MM.1S (cell line): ENCODE results near the gene GALNT10.

Source experiments
- DNase-seq: peaks from one replicate; pipeline ENCODE4 v3.0.0-alpha.2; 2015
- H2AFZ ChIP-seq: fragments of 300-600 bp; sonication (generic); 2 replicates; pipeline ENCODE4 v1.6.0; 2016; ENCODE audit warnings: antibody characterized with exemption, low read length
- H3F3A ChIP-seq: fragments of 300-600 bp; sonication (generic); 2 replicates; pipeline ENCODE4 v1.6.1; 2016; ENCODE audit warnings: mild to moderate bottlenecking, antibody characterized with exemption, low read length, moderate library complexity, mixed read lengths; ENCODE audit not compliant: insufficient read depth
- H3K27ac ChIP-seq: fragments of 300-600 bp; sonication (generic); 2 replicates; pipeline ENCODE4 v1.5.1; 2016; ENCODE audit warnings: mild to moderate bottlenecking, low read length
- H3K27me3 ChIP-seq: fragments of 300-600 bp; sonication (generic); replicated peaks from 2 replicates; pipeline ENCODE4 v1.6.0; 2016; ENCODE audit warnings: low read length; ENCODE audit not compliant: insufficient read depth
- H3K36me3 ChIP-seq: fragments of 300-600 bp; sonication (generic); replicated peaks from 2 replicates; pipeline ENCODE4 v1.6.1; 2016; ENCODE audit warnings: mild to moderate bottlenecking, low read length, mixed read lengths; ENCODE audit not compliant: insufficient read depth
- H3K4me1 ChIP-seq: fragments of 300-600 bp; sonication (generic); 2 replicates; pipeline ENCODE4 v1.6.1; 2016; ENCODE audit warnings: low read length, mixed read lengths
- H3K4me2 ChIP-seq: fragments of 300-600 bp; sonication (generic); 2 replicates; pipeline ENCODE4 v1.6.0; 2016; ENCODE audit warnings: low read depth, low read length
- H3K4me3 ChIP-seq: fragments of 300-600 bp; sonication (generic); 2 replicates; pipeline ENCODE4 v1.5.1; 2016; ENCODE audit warnings: low read length, mixed read lengths
- H3K79me2 ChIP-seq: fragments of 300-600 bp; sonication (generic); 2 replicates; pipeline ENCODE4 v1.6.1; 2016; ENCODE audit warnings: mixed run types, low read length, mixed read lengths
- H3K9ac ChIP-seq: fragments of 300-600 bp; sonication (generic); 2 replicates; pipeline ENCODE4 v1.6.1; 2016; ENCODE audit warnings: low read length, mixed read lengths
- H3K9me2 ChIP-seq: fragments of 300-600 bp; sonication (generic); replicated peaks from 2 replicates; pipeline ENCODE4 v1.6.1; 2016; ENCODE audit warnings: mild to moderate bottlenecking, low read length, mixed read lengths; ENCODE audit not compliant: insufficient read depth
- H3K9me3 ChIP-seq: fragments of 300-600 bp; sonication (generic); replicated peaks from 2 replicates; pipeline ENCODE4 v1.6.1; 2016; ENCODE audit warnings: mild to moderate bottlenecking, low read length, mixed read lengths; ENCODE audit not compliant: insufficient read depth
- H4K20me1 ChIP-seq: fragments of 300-600 bp; sonication (generic); 2 replicates; pipeline ENCODE4 v1.6.1; 2016; ENCODE audit warnings: mild to moderate bottlenecking, low read length, moderate library complexity, mixed read lengths; ENCODE audit not compliant: insufficient read depth
- EZH2 ChIP-seq: fragments of 300-600 bp; sonication (generic); optimal IDR thresholded peaks from 2 replicates; pipeline ENCODE3; 2017; ENCODE audit warnings: low read depth, mild to moderate bottlenecking, antibody characterized with exemption, low read length, mixed read lengths
- EZH2phosphoT487 ChIP-seq: fragments of 300-600 bp; sonication (generic); IDR thresholded peaks from 2 replicates; pipeline ENCODE4 v1.6.1; 2018; ENCODE audit warnings: antibody characterized with exemption, low read length
- TF ChIP-seq, protein P1 (sequence below): fragments of 300-600 bp; sonication (generic); IDR thresholded peaks from 2 replicates; pipeline ENCODE4 v1.5.1; 2016; ENCODE audit warnings: antibody characterized with exemption, low read length, mixed read lengths

The GALNT10 gene

DNA sequence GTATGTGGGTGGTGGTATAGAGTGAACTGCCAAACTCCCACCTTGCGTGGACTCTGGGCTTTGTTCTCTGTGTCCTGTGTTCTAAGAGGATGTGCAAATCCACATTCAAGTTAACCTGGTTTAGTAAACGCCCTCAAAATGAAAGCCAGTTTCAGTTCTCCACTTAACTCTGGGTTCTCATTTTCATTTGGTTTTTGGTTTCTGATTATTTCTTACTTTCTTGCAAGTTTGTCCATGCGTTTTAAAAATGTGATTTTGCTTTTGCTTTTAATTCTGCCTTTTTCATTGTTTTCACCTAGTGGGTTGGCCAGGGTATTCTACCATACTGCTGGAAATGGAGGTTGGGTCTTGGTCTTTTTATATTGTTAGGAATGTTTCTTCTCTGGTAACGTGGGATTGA, 38.2 kb downstream of the GALNT10 start:
- Histone ChIP-seq H3K4me1 (peaks cover 7% of the 10 kb centered on the region), H2AFZ (no peak overlapping the region), H3K4me3 (peak overlapping the region; percentile 44), H3K36me3 (no peaks in the 10 kb centered on the region), H3K4me2 (peak overlapping the region; percentile 44), H3K9me2 (no peaks in the 10 kb centered on the region), H3F3A (peaks cover 11% of the 10 kb centered on the region), H3K9ac (peak overlapping the region; percentile 1; the same call in 1 of the 2 replicates), H4K20me1 (no peaks in the 10 kb centered on the region), H3K27ac (peak overlapping the region; percentile 31; the same call in 1 of the 2 replicates), H3K79me2 (peaks cover 42% of the 10 kb centered on the region), H3K27me3 (no peaks in the 10 kb centered on the region), H3K9me3 (no peaks in the 10 kb centered on the region)
- DNase-seq = peak; percentile 76
- TF ChIP-seq EZH2phosphoT487 (no peak), EZH2 (no peak)
- TF ChIP-seq, protein P1, sequence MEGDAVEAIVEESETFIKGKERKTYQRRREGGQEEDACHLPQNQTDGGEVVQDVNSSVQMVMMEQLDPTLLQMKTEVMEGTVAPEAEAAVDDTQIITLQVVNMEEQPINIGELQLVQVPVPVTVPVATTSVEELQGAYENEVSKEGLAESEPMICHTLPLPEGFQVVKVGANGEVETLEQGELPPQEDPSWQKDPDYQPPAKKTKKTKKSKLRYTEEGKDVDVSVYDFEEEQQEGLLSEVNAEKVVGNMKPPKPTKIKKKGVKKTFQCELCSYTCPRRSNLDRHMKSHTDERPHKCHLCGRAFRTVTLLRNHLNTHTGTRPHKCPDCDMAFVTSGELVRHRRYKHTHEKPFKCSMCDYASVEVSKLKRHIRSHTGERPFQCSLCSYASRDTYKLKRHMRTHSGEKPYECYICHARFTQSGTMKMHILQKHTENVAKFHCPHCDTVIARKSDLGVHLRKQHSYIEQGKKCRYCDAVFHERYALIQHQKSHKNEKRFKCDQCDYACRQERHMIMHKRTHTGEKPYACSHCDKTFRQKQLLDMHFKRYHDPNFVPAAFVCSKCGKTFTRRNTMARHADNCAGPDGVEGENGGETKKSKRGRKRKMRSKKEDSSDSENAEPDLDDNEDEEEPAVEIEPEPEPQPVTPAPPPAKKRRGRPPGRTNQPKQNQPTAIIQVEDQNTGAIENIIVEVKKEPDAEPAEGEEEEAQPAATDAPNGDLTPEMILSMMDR = no peak

DNA sequence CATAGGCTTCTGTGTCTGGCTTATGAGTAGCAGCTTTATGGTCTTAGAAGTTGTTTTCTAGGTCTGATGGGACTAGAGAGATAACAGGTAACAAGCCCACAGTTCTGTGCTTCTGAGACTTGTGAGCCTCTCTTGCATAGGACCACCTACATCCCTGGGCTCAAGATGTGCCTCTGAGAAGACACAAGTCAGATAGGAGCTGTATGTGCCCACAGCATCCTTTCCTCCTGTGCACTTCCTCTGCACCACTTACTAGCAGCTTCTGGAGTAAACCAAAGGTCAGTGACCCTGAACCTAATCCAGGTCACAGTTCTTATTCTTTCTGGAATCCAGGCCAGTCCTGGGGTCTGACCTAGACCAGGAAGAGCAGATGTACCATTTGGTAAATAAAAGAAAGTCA, 40.0 kb downstream of the GALNT10 start:
- DNase-seq = no peak
- Histone ChIP-seq H3K4me2 (no peak overlapping the region), H3K4me1 (peaks cover 7% of the 10 kb centered on the region), H3F3A (peaks cover 11% of the 10 kb centered on the region), H3K9ac (no peak overlapping the region), H3K36me3 (no peaks in the 10 kb centered on the region), H3K9me3 (no peaks in the 10 kb centered on the region), H2AFZ (no peak overlapping the region), H3K27me3 (no peaks in the 10 kb centered on the region), H3K79me2 (peaks cover 55% of the 10 kb centered on the region), H3K27ac (no peak overlapping the region), H3K9me2 (no peaks in the 10 kb centered on the region), H4K20me1 (no peaks in the 10 kb centered on the region), H3K4me3 (no peak overlapping the region)
- TF ChIP-seq, protein P1 = no peak
- TF ChIP-seq EZH2 (no peak), EZH2phosphoT487 (no peak)

DNA sequence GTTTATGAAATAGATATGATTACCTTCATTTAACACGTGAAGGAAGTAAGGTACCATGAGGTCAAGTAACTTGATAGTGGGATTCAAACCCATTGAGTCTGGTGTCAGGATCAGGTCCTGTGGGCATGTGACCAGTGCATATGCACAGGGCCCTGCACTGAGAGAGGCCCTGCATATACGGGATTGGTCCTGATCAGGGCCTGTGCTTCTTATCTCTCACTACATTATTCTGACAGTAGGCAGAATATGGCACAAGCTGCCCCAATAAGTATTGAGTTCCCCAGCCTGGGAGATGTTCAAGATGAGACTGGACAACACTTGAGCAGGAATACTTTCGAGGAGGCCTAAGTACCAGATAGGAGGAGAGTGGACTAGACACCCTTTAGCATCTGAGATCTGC, 44.0 kb downstream of the GALNT10 start:
- Histone ChIP-seq H3F3A (no peaks in the 10 kb centered on the region), H3K9me2 (no peaks in the 10 kb centered on the region), H3K36me3 (no peaks in the 10 kb centered on the region), H3K27me3 (no peaks in the 10 kb centered on the region), H3K79me2 (peaks cover 70% of the 10 kb centered on the region), H3K4me1 (no peaks in the 10 kb centered on the region), H3K4me2 (no peak overlapping the region), H3K9me3 (no peaks in the 10 kb centered on the region), H3K27ac (no peak overlapping the region), H3K4me3 (no peak overlapping the region), H4K20me1 (no peaks in the 10 kb centered on the region), H3K9ac (no peak overlapping the region), H2AFZ (no peak overlapping the region)
- TF ChIP-seq, protein P1 = no peak
- no peak for TF ChIP-seq EZH2
- no peak for TF ChIP-seq EZH2phosphoT487
- no peak for DNase-seq
